ENCODE results near the gene MAPK4.

DNA sequence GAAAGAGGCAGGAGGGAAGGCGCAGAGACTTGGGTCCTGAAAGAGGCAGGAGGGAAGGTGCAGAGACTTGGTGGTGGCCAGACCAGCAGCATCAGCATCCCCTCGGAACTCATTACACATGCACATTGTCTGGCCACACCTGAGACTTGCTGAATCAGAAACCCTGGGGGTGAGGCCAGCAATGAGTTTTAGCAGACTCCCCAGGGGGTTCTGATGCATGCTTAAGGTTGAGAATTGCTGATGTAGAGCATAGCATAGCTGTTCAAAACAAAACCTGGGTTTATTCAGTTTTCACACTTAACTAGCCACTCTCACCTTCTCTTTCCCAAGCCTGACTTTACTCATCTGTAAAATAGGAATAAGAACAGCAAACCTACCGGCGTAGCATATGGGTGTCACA, 137.0 kb downstream of the MAPK4 start:
- TF ChIP-seq, protein P1, sequence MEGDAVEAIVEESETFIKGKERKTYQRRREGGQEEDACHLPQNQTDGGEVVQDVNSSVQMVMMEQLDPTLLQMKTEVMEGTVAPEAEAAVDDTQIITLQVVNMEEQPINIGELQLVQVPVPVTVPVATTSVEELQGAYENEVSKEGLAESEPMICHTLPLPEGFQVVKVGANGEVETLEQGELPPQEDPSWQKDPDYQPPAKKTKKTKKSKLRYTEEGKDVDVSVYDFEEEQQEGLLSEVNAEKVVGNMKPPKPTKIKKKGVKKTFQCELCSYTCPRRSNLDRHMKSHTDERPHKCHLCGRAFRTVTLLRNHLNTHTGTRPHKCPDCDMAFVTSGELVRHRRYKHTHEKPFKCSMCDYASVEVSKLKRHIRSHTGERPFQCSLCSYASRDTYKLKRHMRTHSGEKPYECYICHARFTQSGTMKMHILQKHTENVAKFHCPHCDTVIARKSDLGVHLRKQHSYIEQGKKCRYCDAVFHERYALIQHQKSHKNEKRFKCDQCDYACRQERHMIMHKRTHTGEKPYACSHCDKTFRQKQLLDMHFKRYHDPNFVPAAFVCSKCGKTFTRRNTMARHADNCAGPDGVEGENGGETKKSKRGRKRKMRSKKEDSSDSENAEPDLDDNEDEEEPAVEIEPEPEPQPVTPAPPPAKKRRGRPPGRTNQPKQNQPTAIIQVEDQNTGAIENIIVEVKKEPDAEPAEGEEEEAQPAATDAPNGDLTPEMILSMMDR (IDR thresholded peaks at IDR 0.05; ENCODE audit: borderline replicate concordance, extremely low read depth, low read length, poor library complexity, severe bottlenecking), result no peak
- TF ChIP-seq EZH2 (IDR thresholded peaks at IDR 0.05; ENCODE audit: borderline replicate concordance, low read depth, low read length, severe bottlenecking), result no peak

Data from DND-41 (cell line).